ENCODE measurements around the gene ACER2. TPM values are rescaled to one million over a fixed set of nuclear protein-coding genes. Genes with fewer than 3 reads are reported as not detected.

Gene ACER2
- total RNA-seq, 1 experiment from 2014 or later, result 2.3 TPM

Other genes starting within 250 kb of the ACER2 start
- 30.0 and 31.5 TPM in 2 replicates for gene DENND4C, start 178.3 kb upstream of the ACER2 start, total RNA-seq (2014; rRNA removed; shearing (Covaris generic))
- gene RPS6, start 28.8 kb upstream of the ACER2 start, total RNA-seq (2014; rRNA removed; shearing (Covaris generic)), result 2,037 and 2,385 TPM in 2 replicates

Data from G401 (cell line).